ENCODE measurements around the gene SLFN12L.

DNA sequence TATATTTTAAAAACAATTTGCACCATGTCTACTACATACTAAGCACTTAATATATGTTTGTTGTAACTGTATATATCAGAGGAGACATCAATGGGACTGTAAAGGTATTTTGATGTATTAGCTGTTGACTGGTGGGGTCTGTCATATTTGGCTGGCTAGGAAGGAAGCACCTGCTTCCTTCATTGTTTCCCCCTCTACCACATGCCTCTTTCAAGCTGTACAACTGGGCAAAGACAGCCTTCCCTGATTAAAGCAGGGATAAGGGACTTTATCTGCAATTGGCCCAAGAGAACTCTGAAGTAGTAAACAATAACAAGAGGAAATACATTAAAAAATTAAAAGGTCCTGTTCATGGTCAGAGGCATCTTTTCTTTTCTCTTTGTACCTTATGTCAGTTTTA, 5.5 kb upstream of the SLFN12L start:
- TF ChIP-seq, protein P1, sequence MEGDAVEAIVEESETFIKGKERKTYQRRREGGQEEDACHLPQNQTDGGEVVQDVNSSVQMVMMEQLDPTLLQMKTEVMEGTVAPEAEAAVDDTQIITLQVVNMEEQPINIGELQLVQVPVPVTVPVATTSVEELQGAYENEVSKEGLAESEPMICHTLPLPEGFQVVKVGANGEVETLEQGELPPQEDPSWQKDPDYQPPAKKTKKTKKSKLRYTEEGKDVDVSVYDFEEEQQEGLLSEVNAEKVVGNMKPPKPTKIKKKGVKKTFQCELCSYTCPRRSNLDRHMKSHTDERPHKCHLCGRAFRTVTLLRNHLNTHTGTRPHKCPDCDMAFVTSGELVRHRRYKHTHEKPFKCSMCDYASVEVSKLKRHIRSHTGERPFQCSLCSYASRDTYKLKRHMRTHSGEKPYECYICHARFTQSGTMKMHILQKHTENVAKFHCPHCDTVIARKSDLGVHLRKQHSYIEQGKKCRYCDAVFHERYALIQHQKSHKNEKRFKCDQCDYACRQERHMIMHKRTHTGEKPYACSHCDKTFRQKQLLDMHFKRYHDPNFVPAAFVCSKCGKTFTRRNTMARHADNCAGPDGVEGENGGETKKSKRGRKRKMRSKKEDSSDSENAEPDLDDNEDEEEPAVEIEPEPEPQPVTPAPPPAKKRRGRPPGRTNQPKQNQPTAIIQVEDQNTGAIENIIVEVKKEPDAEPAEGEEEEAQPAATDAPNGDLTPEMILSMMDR (conservative IDR thresholded peaks at IDR 0.05), result no peak
- TF ChIP-seq EZH2 (IDR thresholded peaks at IDR 0.05; ENCODE audit: low read depth), result no peak
